Medulla oblongata (tissue), 1 donor: ENCODE data around the gene POMZP3.
A peak's percentile ranks its signal among the peaks of the same experiment; 100 is the strongest.
"Not testable (repeated sequence)": the region's sequence is repeated elsewhere in the genome, so short reads cannot be mapped to it uniquely, and the experiment has no call there.

Experiments used
- DNase-seq: peaks from one replicate; pipeline ENCODE4 v3.0.0-alpha.2; 2015; ENCODE audit errors: extremely low spot score

The POMZP3 gene

GRCh38 chr7:76588586-76588985, 38.5 kb downstream of the POMZP3 start:
- DNase-seq = not testable (repeated sequence)

- not testable (repeated sequence) for DNase-seq
Measured at GRCh38 chr7:76586585-76587315, 40.3 kb downstream of the POMZP3 start.

- DNase-seq = not testable (repeated sequence)
Measured at GRCh38 chr7:76583636-76584281, 43.3 kb downstream of the POMZP3 start.

- DNase-seq = peak; percentile 83
Measured at GRCh38 chr7:76582848-76583631, 44.0 kb downstream of the POMZP3 start.

- DNase-seq = not testable (repeated sequence)
Measured at GRCh38 chr7:76575919-76576655, 51.0 kb downstream of the POMZP3 start.

GRCh38 chr7:76575431-76575830, 51.6 kb downstream of the POMZP3 start:
- not testable (repeated sequence) for DNase-seq

- not testable (repeated sequence) for DNase-seq
Measured at GRCh38 chr7:76572296-76572695, 54.8 kb downstream of the POMZP3 start.

GRCh38 chr7:76570324-76570775, 56.7 kb downstream of the POMZP3 start:
- DNase-seq = not testable (repeated sequence)

- DNase-seq = not testable (repeated sequence)
Measured at GRCh38 chr7:76568742-76569141, 58.3 kb downstream of the POMZP3 start.

GRCh38 chr7:76567753-76568152, 59.3 kb downstream of the POMZP3 start:
- not testable (repeated sequence) for DNase-seq

GRCh38 chr7:76567311-76567710, 59.8 kb downstream of the POMZP3 start:
- not testable (repeated sequence) for DNase-seq

- not testable (repeated sequence) for DNase-seq
Measured at GRCh38 chr7:76565001-76565400, 62.1 kb downstream of the POMZP3 start.

- DNase-seq = not testable (repeated sequence)
Measured at GRCh38 chr7:76561342-76561741, 65.7 kb downstream of the POMZP3 start.

- DNase-seq = not testable (repeated sequence)
Measured at GRCh38 chr7:76560157-76560556, 66.9 kb downstream of the POMZP3 start.
